ENCODE results near the gene DOCK6. TPM values are rescaled to one million over a fixed set of nuclear protein-coding genes. Genes with fewer than 3 reads are reported as not detected.
A peak's percentile ranks its signal among the peaks of the same experiment; 100 is the strongest.

DOCK6 gene
- total RNA-seq, 2 donors from 2014 or later = 45.9 to 86.0 TPM

DNA sequence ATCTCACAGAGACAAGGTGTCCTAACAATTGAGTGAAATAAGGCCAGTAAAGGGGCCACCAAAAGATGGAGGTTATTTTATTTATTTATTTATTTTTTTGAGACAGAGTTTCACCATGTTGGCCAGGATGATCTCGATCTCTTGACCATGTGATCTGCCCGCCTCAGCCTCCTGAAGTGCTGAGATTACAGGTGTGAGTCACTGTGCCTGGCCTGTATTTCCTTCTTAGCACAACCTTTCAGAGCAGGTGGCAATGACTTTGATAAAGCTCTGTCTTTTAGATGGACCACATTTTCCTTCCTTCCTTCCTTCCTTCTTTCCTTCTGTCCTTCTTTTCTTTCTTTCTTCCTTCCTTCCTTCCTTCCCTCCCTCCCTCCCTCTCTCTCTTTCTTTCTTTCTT lies 11.0 kb upstream of the DOCK6 start:
- no peak overlapping the region for H3K27ac ChIP-seq
- H3K4me3 ChIP-seq = no peak overlapping the region
- TF ChIP-seq, protein P1, sequence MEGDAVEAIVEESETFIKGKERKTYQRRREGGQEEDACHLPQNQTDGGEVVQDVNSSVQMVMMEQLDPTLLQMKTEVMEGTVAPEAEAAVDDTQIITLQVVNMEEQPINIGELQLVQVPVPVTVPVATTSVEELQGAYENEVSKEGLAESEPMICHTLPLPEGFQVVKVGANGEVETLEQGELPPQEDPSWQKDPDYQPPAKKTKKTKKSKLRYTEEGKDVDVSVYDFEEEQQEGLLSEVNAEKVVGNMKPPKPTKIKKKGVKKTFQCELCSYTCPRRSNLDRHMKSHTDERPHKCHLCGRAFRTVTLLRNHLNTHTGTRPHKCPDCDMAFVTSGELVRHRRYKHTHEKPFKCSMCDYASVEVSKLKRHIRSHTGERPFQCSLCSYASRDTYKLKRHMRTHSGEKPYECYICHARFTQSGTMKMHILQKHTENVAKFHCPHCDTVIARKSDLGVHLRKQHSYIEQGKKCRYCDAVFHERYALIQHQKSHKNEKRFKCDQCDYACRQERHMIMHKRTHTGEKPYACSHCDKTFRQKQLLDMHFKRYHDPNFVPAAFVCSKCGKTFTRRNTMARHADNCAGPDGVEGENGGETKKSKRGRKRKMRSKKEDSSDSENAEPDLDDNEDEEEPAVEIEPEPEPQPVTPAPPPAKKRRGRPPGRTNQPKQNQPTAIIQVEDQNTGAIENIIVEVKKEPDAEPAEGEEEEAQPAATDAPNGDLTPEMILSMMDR (IDR thresholded peaks at IDR 0.05) = no peak
- DNase-seq = no peak
- no peaks in the 10 kb centered on the region for H3K4me1 ChIP-seq
- H3K9ac ChIP-seq (ENCODE audit: low read depth in 2 of 2, low read length in 2 of 2) = no peak overlapping the region
- H3K9me3 ChIP-seq = no peaks in the 10 kb centered on the region
- H3K27me3 ChIP-seq = no peaks in the 10 kb centered on the region
- H3K36me3 ChIP-seq = no peaks in the 10 kb centered on the region
- intact Hi-C loops (cut with DNase I) = no loop called here

DNA sequence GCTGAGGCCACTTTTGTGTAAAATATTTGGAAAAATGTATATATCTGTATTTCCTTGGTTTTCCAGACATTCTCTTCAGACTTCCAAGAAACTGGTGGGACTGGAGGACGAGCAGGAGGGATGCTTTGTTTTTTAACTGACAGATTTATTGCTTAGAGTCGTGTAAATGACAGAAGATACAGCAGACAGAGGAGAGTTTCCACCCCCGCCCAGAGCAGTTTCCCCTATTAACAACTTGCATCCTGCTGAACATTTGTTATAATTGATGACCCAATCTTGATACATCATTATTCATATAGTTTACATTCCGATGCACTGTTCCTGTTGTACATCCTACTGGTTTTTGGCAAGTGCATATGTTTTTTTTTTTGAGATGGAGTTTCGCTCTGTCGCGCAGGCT lies 7.1 kb upstream of the DOCK6 start:
- Histone ChIP-seq H3K27ac (peak overlapping the region; percentile 28), H3K36me3 (no peaks in the 10 kb centered on the region), H3K9me3 (no peaks in the 10 kb centered on the region), H3K4me3 (no peak overlapping the region), H3K27me3 (no peaks in the 10 kb centered on the region), H3K4me1 (peaks cover 6% of the 10 kb centered on the region), H3K9ac (ENCODE audit: low read depth in 2 of 2, low read length in 2 of 2) (no peak overlapping the region)
- DNase-seq = no peak
- TF ChIP-seq, protein P1 (IDR thresholded peaks at IDR 0.05) = no peak
- intact Hi-C loops (cut with DNase I) = no loop called here

DNA sequence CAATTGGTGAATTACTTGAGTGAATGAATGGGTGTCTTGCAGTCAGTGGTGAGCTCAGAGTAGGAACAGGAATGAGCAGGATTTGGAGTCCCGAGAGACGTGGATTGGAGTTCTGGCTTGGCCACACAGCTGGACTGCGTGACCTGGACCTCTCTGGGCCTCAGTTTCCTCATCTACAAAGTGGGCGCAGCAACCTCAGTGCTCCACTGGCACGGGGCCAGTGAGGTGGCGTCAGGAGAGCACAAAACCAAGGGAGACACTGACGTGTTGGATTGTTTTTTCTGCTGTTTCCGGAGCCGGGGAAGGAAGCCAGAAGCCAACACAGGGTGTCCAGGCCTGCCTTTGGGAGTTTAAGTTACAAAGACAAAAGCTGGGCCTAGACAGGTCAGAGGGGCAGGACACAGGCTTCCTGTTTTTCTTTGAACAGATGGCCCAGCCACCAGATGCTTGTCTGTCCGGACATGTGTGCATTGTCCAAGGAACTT lies 6.5 kb upstream of the DOCK6 start:
- H3K27ac ChIP-seq = peak overlapping the region; percentile 28
- peak; percentile 34 for DNase-seq

GRCh38 chr19:11267316-11268085 lies 5.2 kb upstream of the DOCK6 start:
- Histone ChIP-seq H3K27me3 (no peaks in the 10 kb centered on the region), H3K4me1 (peaks cover 6% of the 10 kb centered on the region), H3K9me3 (no peaks in the 10 kb centered on the region), H3K4me3 (no peak overlapping the region), H3K27ac (no peak overlapping the region), H3K36me3 (no peaks in the 10 kb centered on the region), H3K9ac (ENCODE audit: low read depth in 2 of 2, low read length in 2 of 2) (no peak overlapping the region)
- no peak for DNase-seq
- TF ChIP-seq, protein P1 (IDR thresholded peaks at IDR 0.05) = no peak
- intact Hi-C loops (cut with DNase I) = no loop called here

More for the DNA sequence above, 6.5 kb upstream of the DOCK6 start:
- TF ChIP-seq, protein P1 (IDR thresholded peaks at IDR 0.05) = no peak
- Histone ChIP-seq H3K4me1 (peaks cover 6% of the 10 kb centered on the region), H3K4me3 (no peak overlapping the region), H3K27me3 (no peaks in the 10 kb centered on the region), H3K9me3 (no peaks in the 10 kb centered on the region), H3K9ac (ENCODE audit: low read depth in 2 of 2, low read length in 2 of 2) (no peak overlapping the region), H3K36me3 (no peaks in the 10 kb centered on the region)
- intact Hi-C loops (cut with DNase I) = no loop called here

DNA sequence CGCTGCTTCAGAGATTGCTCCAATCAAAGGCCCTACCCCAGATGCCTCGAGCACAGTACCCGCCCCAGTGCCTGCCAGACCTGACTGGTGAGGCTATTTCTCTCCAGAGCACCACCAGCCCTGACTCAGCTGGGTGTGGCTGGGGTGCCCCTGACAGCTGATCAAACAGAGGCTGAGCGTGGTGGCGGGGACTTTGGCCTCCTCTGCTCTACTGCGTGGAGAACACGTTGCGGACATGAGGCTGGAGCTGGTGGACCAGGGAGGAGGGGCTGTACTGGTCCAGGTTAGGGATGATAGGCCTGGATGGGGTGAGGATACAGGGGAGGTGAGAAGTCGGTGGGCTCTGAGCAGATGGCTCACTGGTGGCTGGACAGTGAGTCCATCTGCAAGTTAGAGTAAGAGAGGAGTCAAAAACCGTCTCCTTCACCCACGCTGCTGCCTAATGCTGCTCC lies 3.5 kb upstream of the DOCK6 start:
- peaks cover 6% of the 10 kb centered on the region for H3K4me1 ChIP-seq
- TF ChIP-seq, protein P1 (IDR thresholded peaks at IDR 0.05) = no peak

More for the DNA sequence above, 3.5 kb upstream of the DOCK6 start:
- no peaks in the 10 kb centered on the region for H3K27me3 ChIP-seq
- H3K9ac ChIP-seq (ENCODE audit: low read depth in 2 of 2, low read length in 2 of 2) = peak overlapping the region in 1 of 2 donors; percentile 55
- DNase-seq = peak; percentile 97
- intact Hi-C loops (cut with DNase I) = no loop called here
- H3K36me3 ChIP-seq = no peaks in the 10 kb centered on the region
- H3K9me3 ChIP-seq = no peaks in the 10 kb centered on the region
- no peak overlapping the region for H3K4me3 ChIP-seq
- H3K27ac ChIP-seq = peak overlapping the region; percentile 87
